ENCODE measurements around the gene SLC22A15.

The SLC22A15 gene

DNA sequence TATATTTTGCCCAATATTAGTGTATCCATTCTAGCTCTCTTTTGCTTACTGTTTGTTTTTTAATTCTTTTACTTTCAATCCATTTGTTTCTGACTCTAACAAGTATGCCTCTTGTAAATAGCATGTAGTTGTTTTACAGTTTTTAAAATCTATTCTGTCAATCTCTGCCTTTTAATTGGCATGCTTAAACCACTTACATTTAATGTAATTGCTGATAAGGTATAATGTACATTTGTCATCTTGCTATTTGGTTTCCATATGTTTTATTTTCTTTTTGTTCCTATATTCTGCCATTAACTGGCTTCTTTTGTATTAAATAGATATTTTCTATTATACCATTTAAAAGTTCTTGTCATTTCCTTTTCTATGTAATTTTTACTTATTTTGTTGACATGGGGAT, 118.7 kb downstream of the SLC22A15 start:
- Histone ChIP-seq H3K4me3 (ENCODE audit: low read depth in 1 of 2, low read length in 2 of 2) (no peak overlapping the region), H3K27ac (ENCODE audit: low read depth, low read length) (no peak overlapping the region), H3K27me3 (ENCODE audit: control insufficient read depth in 1 of 2, insufficient read depth in 2 of 2, low read length in 2 of 2) (no peaks in the 10 kb centered on the region), H3K36me3 (ENCODE audit: control insufficient read depth in 1 of 2, insufficient read depth in 2 of 2, low read length in 2 of 2) (no peaks in the 10 kb centered on the region), H3K9me3 (ENCODE audit: control insufficient read depth in 1 of 2, low read length in 2 of 2) (peaks cover 8 to 11% of the 10 kb centered on the region in 2 donors), H3K4me1 (ENCODE audit: control insufficient read depth in 1 of 2, insufficient read depth in 2 of 2, low read length in 2 of 2) (no peaks in the 10 kb centered on the region), H3K9ac (ENCODE audit: low read depth in 1 of 2, low read length in 2 of 2) (no peak overlapping the region)

- Histone ChIP-seq H3K4me3 (ENCODE audit: low read depth in 1 of 2, low read length in 2 of 2) (no peak overlapping the region), H3K9me3 (ENCODE audit: control insufficient read depth in 1 of 2, low read length in 2 of 2) (peaks cover 3 to 7% of the 10 kb centered on the region in 2 donors), H3K4me1 (ENCODE audit: control insufficient read depth in 1 of 2, insufficient read depth in 2 of 2, low read length in 2 of 2) (no peaks in the 10 kb centered on the region), H3K9ac (ENCODE audit: low read depth in 1 of 2, low read length in 2 of 2) (no peak overlapping the region), H3K27me3 (ENCODE audit: control insufficient read depth in 1 of 2, insufficient read depth in 2 of 2, low read length in 2 of 2) (no peaks in the 10 kb centered on the region), H3K36me3 (ENCODE audit: control insufficient read depth in 1 of 2, insufficient read depth in 2 of 2, low read length in 2 of 2) (no peaks in the 10 kb centered on the region), H3K27ac (ENCODE audit: low read depth, low read length) (no peak overlapping the region)
Measured at GRCh38 chr1:116096013-116096618, 119.8 kb downstream of the SLC22A15 start.

DNA sequence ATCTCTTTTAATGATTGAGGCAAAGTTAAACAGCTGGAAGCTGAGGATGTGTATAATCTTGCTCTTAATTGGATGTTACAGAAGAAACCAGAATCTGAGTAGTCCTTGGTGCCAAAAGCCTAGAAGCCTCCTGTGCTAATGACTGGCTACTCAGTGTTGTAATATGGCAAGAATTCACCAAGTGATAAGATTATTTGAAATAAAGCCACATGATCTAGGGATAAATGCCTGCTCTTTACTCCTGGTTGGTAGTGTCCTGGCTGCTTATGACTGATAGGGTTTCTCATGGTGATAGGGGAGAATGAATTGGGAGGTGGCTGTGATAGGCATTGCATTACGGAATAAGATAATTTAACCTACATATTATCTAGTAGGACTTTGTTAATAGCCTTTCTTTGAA, 121.3 kb downstream of the SLC22A15 start:
- H3K9ac ChIP-seq (ENCODE audit: low read depth in 1 of 2, low read length in 2 of 2) = no peak overlapping the region
- H3K9me3 ChIP-seq (ENCODE audit: control insufficient read depth in 1 of 2, low read length in 2 of 2) = peaks cover 3 to 7% of the 10 kb centered on the region in 2 donors
- H3K36me3 ChIP-seq (ENCODE audit: control insufficient read depth in 1 of 2, insufficient read depth in 2 of 2, low read length in 2 of 2) = no peaks in the 10 kb centered on the region
- H3K27ac ChIP-seq (ENCODE audit: low read depth, low read length) = no peak overlapping the region
- H3K4me3 ChIP-seq (ENCODE audit: low read depth in 1 of 2, low read length in 2 of 2) = no peak overlapping the region
- H3K4me1 ChIP-seq (ENCODE audit: control insufficient read depth in 1 of 2, insufficient read depth in 2 of 2, low read length in 2 of 2) = no peaks in the 10 kb centered on the region
- no peaks in the 10 kb centered on the region for H3K27me3 ChIP-seq (ENCODE audit: control insufficient read depth in 1 of 2, insufficient read depth in 2 of 2, low read length in 2 of 2)

DNA sequence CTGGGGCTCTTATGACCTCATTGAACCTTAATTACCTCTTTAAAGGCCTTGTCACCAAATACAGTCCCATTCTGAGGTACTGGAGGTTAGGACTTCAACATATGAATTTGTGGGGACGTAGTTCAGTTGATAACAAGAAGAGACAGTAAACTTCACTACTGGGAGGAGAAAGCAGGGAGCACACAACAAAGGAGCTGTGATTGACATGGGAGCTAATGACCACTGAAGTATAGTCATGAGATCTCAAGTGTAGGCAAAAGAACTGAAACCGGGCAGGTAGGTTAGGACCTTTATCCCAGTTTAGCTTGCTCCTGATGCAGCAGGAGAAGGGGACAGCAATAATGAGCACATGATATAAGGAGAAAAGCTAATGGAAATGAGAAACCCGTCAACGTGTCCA, 123.1 kb downstream of the SLC22A15 start:
- Histone ChIP-seq H3K9ac (ENCODE audit: low read depth in 1 of 2, low read length in 2 of 2) (no peak overlapping the region), H3K27me3 (ENCODE audit: control insufficient read depth in 1 of 2, insufficient read depth in 2 of 2, low read length in 2 of 2) (no peaks in the 10 kb centered on the region), H3K4me3 (ENCODE audit: low read depth in 1 of 2, low read length in 2 of 2) (no peak overlapping the region), H3K9me3 (ENCODE audit: control insufficient read depth in 1 of 2, low read length in 2 of 2) (peaks cover 3 to 7% of the 10 kb centered on the region in 2 donors), H3K27ac (ENCODE audit: low read depth, low read length) (no peak overlapping the region), H3K4me1 (ENCODE audit: control insufficient read depth in 1 of 2, insufficient read depth in 2 of 2, low read length in 2 of 2) (peaks cover 0 to 2% of the 10 kb centered on the region in 2 donors), H3K36me3 (ENCODE audit: control insufficient read depth in 1 of 2, insufficient read depth in 2 of 2, low read length in 2 of 2) (no peaks in the 10 kb centered on the region)

DNA sequence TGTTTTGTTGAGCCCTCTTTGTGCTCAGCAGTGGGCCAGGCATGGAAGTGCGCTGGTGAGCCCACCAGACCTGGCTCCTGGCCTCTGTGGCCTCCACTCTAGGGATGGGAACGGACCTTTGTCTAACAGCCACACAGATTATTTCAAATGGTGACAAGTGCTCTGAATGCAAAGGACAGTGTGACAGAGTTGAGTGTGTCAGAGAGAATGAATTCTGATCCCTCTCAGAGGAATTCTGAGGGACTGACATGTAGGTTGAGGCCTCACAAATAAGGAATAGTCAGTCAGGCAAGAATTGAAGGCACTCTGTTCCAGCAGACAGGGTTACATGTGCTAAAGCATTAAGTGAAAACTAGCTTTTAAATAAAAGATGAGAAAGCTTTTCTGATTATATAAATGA, 123.6 kb downstream of the SLC22A15 start:
- Histone ChIP-seq H3K9me3 (ENCODE audit: control insufficient read depth in 1 of 2, low read length in 2 of 2) (peaks cover 3 to 7% of the 10 kb centered on the region in 2 donors), H3K36me3 (ENCODE audit: control insufficient read depth in 1 of 2, insufficient read depth in 2 of 2, low read length in 2 of 2) (no peaks in the 10 kb centered on the region), H3K27ac (ENCODE audit: low read depth, low read length) (no peak overlapping the region), H3K9ac (ENCODE audit: low read depth in 1 of 2, low read length in 2 of 2) (no peak overlapping the region), H3K27me3 (ENCODE audit: control insufficient read depth in 1 of 2, insufficient read depth in 2 of 2, low read length in 2 of 2) (no peaks in the 10 kb centered on the region), H3K4me1 (ENCODE audit: control insufficient read depth in 1 of 2, insufficient read depth in 2 of 2, low read length in 2 of 2) (peaks cover 0 to 8% of the 10 kb centered on the region in 2 donors), H3K4me3 (ENCODE audit: low read depth in 1 of 2, low read length in 2 of 2) (no peak overlapping the region)

- Histone ChIP-seq H3K4me1 (ENCODE audit: control insufficient read depth in 1 of 2, insufficient read depth in 2 of 2, low read length in 2 of 2) (peaks cover 0 to 11% of the 10 kb centered on the region in 2 donors), H3K27ac (ENCODE audit: low read depth, low read length) (no peak overlapping the region), H3K9ac (ENCODE audit: low read depth in 1 of 2, low read length in 2 of 2) (no peak overlapping the region), H3K27me3 (ENCODE audit: control insufficient read depth in 1 of 2, insufficient read depth in 2 of 2, low read length in 2 of 2) (no peaks in the 10 kb centered on the region), H3K36me3 (ENCODE audit: control insufficient read depth in 1 of 2, insufficient read depth in 2 of 2, low read length in 2 of 2) (no peaks in the 10 kb centered on the region), H3K4me3 (ENCODE audit: low read depth in 1 of 2, low read length in 2 of 2) (no peak overlapping the region), H3K9me3 (ENCODE audit: control insufficient read depth in 1 of 2, low read length in 2 of 2) (no peaks in the 10 kb centered on the region)
Measured at GRCh38 chr1:116104667-116105066, 128.4 kb downstream of the SLC22A15 start.

DNA sequence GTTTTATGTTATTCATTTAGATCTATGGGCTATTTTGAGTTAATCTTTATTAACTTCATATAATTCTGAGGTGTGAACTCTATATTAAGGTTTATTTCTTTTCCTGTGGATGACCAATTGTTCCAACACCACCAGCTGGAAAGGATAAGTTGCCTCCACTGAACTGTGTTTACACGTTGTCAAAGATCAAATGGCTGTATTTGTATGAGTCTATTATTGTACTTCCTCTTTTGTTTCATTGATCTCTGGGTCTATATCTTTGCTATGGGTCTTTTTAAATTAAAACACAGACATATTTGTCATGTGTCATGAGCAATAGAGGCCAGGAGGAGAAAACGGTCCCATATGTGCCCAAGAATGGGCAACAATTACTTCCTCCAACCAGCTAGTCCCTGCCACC, 129.7 kb downstream of the SLC22A15 start:
- Histone ChIP-seq H3K4me1 (ENCODE audit: control insufficient read depth in 1 of 2, insufficient read depth in 2 of 2, low read length in 2 of 2) (peaks cover 10 to 22% of the 10 kb centered on the region in 2 donors), H3K27me3 (ENCODE audit: control insufficient read depth in 1 of 2, insufficient read depth in 2 of 2, low read length in 2 of 2) (no peaks in the 10 kb centered on the region), H3K9ac (ENCODE audit: low read depth in 1 of 2, low read length in 2 of 2) (no peak overlapping the region), H3K4me3 (ENCODE audit: low read depth in 1 of 2, low read length in 2 of 2) (no peak overlapping the region), H3K36me3 (ENCODE audit: control insufficient read depth in 1 of 2, insufficient read depth in 2 of 2, low read length in 2 of 2) (no peaks in the 10 kb centered on the region), H3K9me3 (ENCODE audit: control insufficient read depth in 1 of 2, low read length in 2 of 2) (no peaks in the 10 kb centered on the region), H3K27ac (ENCODE audit: low read depth, low read length) (no peak overlapping the region)

DNA sequence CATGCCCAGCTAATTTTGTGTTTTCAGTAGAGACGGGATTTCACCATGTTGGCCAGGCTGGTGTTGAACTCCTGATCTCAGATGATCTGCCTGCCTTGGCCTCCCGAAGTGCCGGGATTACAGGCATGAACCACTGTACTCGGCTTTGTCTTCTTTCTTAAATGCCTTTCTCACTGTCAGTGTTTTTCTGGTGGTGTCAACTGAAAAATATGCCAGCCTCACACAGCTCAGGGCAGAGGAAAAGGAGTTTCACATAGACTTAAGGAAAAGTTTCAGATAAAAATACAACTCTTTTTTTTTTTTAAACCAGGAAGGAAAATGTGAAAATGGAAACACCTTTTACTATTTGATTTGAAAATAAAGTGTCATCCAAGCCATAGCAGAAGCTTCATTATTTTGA, 130.3 kb downstream of the SLC22A15 start:
- Histone ChIP-seq H3K4me3 (ENCODE audit: low read depth in 1 of 2, low read length in 2 of 2) (no peak overlapping the region), H3K27ac (ENCODE audit: low read depth, low read length) (no peak overlapping the region), H3K27me3 (ENCODE audit: control insufficient read depth in 1 of 2, insufficient read depth in 2 of 2, low read length in 2 of 2) (no peaks in the 10 kb centered on the region), H3K9me3 (ENCODE audit: control insufficient read depth in 1 of 2, low read length in 2 of 2) (no peaks in the 10 kb centered on the region), H3K36me3 (ENCODE audit: control insufficient read depth in 1 of 2, insufficient read depth in 2 of 2, low read length in 2 of 2) (no peaks in the 10 kb centered on the region), H3K9ac (ENCODE audit: low read depth in 1 of 2, low read length in 2 of 2) (no peak overlapping the region), H3K4me1 (ENCODE audit: control insufficient read depth in 1 of 2, insufficient read depth in 2 of 2, low read length in 2 of 2) (peaks cover 16 to 28% of the 10 kb centered on the region in 2 donors)

DNA sequence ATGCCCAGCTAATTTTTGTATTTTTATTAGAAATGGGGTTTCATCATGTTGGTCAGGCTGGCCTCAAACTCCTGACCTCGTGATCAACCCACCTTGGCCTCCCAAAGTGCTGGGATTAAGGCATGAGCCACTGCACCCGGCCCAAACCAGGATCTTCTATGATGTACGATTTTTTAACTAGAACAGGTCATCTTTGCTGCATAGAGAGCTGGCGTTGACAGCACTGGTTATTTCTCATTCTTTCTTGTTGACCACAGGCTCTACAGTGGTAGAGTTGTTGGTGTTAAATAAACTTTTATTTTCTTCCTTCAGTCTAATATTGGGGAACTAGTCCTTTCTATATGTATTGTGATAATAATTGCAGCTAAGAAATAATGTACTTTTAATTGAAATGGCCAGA, 131.1 kb downstream of the SLC22A15 start:
- H3K4me3 ChIP-seq (ENCODE audit: low read depth in 1 of 2, low read length in 2 of 2) = no peak overlapping the region
- H3K36me3 ChIP-seq (ENCODE audit: control insufficient read depth in 1 of 2, insufficient read depth in 2 of 2, low read length in 2 of 2) = no peaks in the 10 kb centered on the region
- no peaks in the 10 kb centered on the region for H3K27me3 ChIP-seq (ENCODE audit: control insufficient read depth in 1 of 2, insufficient read depth in 2 of 2, low read length in 2 of 2)
- no peak overlapping the region for H3K9ac ChIP-seq (ENCODE audit: low read depth in 1 of 2, low read length in 2 of 2)
- H3K9me3 ChIP-seq (ENCODE audit: control insufficient read depth in 1 of 2, low read length in 2 of 2) = no peaks in the 10 kb centered on the region
- no peak overlapping the region for H3K27ac ChIP-seq (ENCODE audit: low read depth, low read length)
- H3K4me1 ChIP-seq (ENCODE audit: control insufficient read depth in 1 of 2, insufficient read depth in 2 of 2, low read length in 2 of 2) = peaks cover 20 to 33% of the 10 kb centered on the region in 2 donors

DNA sequence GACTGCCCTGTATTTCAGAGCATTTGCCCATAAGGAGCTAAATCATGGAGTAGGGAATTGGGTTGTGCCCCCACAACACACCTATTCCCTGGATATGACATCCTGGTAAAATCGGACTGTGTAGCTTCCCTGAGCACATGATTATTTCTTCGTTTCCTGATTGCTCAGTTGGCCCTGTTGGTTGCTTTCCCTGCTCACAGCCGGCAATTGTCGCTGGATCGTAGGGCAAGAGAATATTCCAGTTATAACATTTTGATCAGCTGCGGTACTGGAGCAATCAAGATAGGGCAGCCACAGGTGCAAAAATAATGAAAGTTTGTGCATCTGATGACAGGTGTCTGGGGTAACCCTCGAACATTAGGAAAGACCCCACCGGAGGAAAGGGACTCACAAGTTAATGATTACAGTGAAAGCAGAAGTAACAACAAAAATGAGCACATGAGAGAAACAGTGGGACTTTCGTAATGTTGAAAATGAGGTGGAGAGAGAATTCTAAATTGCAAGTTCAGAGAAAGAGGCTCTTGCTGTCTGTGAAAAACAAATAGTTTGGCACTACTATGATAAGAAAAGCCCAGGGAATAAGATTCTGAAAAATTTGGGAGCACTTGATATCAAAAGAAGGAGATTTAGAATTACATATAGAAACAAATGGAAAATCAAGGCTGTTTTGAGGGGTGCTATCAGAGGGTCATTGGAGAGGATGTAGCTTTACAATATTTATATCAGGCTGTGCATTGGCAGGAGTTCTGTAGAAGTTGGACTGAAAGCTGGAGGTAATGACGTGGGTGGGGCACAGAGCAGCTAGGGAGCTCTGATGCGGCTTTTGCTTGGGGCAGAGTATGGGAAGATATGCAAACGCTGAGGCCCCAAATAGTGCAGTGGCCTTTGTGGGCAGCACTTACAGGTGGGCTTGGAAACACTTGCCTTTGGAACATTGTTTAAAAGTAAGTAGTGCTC, 134.5 kb downstream of the SLC22A15 start, which contains the start of gene MAB21L3:
TSS of gene MAB21L3 (plus strand) at position 833 of the 957 bp plus-strand sequence. CDS start 1,217 bp downstream, outside the sequence.
- no peaks in the 10 kb centered on the region for H3K27me3 ChIP-seq (ENCODE audit: control insufficient read depth in 1 of 2, insufficient read depth in 2 of 2, low read length in 2 of 2)
- H3K4me1 ChIP-seq (ENCODE audit: control insufficient read depth in 1 of 2, insufficient read depth in 2 of 2, low read length in 2 of 2) = peaks cover 20 to 22% of the 10 kb centered on the region in 2 donors
- peak within 1 kb of the TSS in 1 of 2 donors; percentile 9 for H3K9ac ChIP-seq (ENCODE audit: low read depth in 1 of 2, low read length in 2 of 2)
- peak within 1 kb of the TSS in 1 of 2 donors; percentile 16 for H3K4me3 ChIP-seq (ENCODE audit: low read depth in 1 of 2, low read length in 2 of 2)
- H3K27ac ChIP-seq (ENCODE audit: low read depth, low read length) = no peak within 1 kb of the TSS
- H3K9me3 ChIP-seq (ENCODE audit: control insufficient read depth in 1 of 2, low read length in 2 of 2) = no peaks in the 10 kb centered on the region
- no peaks in the 10 kb centered on the region for H3K36me3 ChIP-seq (ENCODE audit: control insufficient read depth in 1 of 2, insufficient read depth in 2 of 2, low read length in 2 of 2)

All from duodenal mucosa (tissue), 2 donors.